Ishikawa (cell line): ENCODE results near the gene RPS24.

Source experiments
- CEBPB ChIP-seq: IDR thresholded peaks from 2 replicates; pipeline ENCODE4 v1.6.1; 2012
- CREB1 ChIP-seq: IDR thresholded peaks from 2 replicates; pipeline ENCODE4 v1.6.1; 2012; ENCODE audit warnings: low read depth
- EP300 ChIP-seq: IDR thresholded peaks from 2 replicates; pipeline ENCODE4 v1.6.1; 2012; ENCODE audit warnings: borderline replicate concordance
- NFIC ChIP-seq: IDR thresholded peaks from 2 replicates; pipeline ENCODE4 v1.6.1; 2012
- RAD21 ChIP-seq: IDR thresholded peaks from 2 replicates; pipeline ENCODE4 v1.6.1; 2012; ENCODE audit warnings: low read depth
- TAF1 ChIP-seq: IDR thresholded peaks from 2 replicates; pipeline ENCODE4 v1.6.1; 2012; ENCODE audit warnings: low read depth, mild to moderate bottlenecking
- TCF12 ChIP-seq: IDR thresholded peaks from 2 replicates; pipeline ENCODE4 v1.6.1; 2012; ENCODE audit warnings: low read depth
- ZBTB7A ChIP-seq: IDR thresholded peaks from 2 replicates; pipeline ENCODE4 v1.6.1; 2012; ENCODE audit warnings: low read depth
- TF ChIP-seq, protein P1 (sequence below): IDR thresholded peaks from 2 replicates; pipeline ENCODE4 v1.6.1; 2012; ENCODE audit warnings: low read depth, mild to moderate bottlenecking
- TF ChIP-seq, protein P2 (sequence below): IDR thresholded peaks from 2 replicates; pipeline ENCODE4 v1.6.1; 2012

DNA sequence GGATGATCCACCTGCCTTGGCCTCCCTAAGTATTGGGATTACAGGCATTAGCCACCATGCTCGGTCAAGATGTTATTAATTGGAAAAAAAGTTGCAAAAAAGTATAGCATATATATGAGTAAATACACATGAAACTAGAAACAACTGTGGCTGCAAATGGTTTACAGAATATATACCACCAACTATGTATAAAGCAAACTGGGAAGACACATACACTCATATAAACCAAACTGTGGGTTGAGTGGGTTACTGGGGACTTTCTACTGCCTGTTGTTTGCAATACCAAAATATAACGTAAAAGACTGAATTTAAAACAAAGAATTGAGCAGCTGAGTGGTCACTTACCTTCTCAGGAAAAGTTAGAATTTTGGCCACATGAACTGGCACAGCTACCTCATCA is 12.5 kb upstream of the RPS24 start:
- TF ChIP-seq CREB1, result no peak
- TF ChIP-seq RAD21, result no peak
- TF ChIP-seq EP300, result no peak
- no peak for TF ChIP-seq TCF12
- TF ChIP-seq TAF1, result no peak
- TF ChIP-seq ZBTB7A, result no peak
- TF ChIP-seq, protein P1, sequence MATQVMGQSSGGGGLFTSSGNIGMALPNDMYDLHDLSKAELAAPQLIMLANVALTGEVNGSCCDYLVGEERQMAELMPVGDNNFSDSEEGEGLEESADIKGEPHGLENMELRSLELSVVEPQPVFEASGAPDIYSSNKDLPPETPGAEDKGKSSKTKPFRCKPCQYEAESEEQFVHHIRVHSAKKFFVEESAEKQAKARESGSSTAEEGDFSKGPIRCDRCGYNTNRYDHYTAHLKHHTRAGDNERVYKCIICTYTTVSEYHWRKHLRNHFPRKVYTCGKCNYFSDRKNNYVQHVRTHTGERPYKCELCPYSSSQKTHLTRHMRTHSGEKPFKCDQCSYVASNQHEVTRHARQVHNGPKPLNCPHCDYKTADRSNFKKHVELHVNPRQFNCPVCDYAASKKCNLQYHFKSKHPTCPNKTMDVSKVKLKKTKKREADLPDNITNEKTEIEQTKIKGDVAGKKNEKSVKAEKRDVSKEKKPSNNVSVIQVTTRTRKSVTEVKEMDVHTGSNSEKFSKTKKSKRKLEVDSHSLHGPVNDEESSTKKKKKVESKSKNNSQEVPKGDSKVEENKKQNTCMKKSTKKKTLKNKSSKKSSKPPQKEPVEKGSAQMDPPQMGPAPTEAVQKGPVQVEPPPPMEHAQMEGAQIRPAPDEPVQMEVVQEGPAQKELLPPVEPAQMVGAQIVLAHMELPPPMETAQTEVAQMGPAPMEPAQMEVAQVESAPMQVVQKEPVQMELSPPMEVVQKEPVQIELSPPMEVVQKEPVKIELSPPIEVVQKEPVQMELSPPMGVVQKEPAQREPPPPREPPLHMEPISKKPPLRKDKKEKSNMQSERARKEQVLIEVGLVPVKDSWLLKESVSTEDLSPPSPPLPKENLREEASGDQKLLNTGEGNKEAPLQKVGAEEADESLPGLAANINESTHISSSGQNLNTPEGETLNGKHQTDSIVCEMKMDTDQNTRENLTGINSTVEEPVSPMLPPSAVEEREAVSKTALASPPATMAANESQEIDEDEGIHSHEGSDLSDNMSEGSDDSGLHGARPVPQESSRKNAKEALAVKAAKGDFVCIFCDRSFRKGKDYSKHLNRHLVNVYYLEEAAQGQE, result no peak
- no peak for TF ChIP-seq CEBPB
- TF ChIP-seq, protein P2, sequence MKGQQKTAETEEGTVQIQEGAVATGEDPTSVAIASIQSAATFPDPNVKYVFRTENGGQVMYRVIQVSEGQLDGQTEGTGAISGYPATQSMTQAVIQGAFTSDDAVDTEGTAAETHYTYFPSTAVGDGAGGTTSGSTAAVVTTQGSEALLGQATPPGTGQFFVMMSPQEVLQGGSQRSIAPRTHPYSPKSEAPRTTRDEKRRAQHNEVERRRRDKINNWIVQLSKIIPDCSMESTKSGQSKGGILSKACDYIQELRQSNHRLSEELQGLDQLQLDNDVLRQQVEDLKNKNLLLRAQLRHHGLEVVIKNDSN, result no peak
- TF ChIP-seq NFIC, result no peak
